ENCODE data around the gene USP50. TPM values are rescaled to one million over a fixed set of nuclear protein-coding genes. Genes with fewer than 3 reads are reported as not detected.

USP50 gene
- total RNA-seq, result 0.54 and 2.0 TPM in 2 replicates

DNA sequence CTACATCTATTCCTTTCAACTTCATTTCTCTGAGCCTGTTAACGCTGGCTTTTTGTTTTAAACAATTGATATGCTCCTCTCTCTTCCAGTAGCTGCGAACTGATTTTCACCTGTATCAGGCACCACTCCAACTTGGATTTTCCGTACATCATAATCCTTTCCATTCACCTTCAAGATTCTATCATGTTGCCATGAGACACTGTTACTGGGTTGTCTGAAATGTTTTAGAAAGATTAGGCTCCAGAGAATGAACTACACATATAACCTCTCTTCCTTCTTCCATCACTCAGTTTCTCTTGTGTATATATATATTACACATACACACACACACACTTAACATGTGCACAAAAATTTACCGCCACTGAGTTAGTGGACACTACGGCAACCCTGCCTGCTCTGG is at the start of gene USP50:
Gene USP50, minus strand, starts transcription at position 101 of the 400 bp plus-strand sequence. CDS start 141 bp downstream, outside the sequence.

Small RNA genes lying within 50 kb of the gene (small RNA-seq; reads per million reads assigned to genes)
- gene RNA5SP395, result not detected

Other genes starting within 250 kb of the USP50 start
- 47.5 and 48.9 TPM in 2 replicates for gene GABPB1, start 191.5 kb downstream of the USP50 start, total RNA-seq
- 67.3 and 75.9 TPM in 2 replicates for gene USP8, start 122.3 kb downstream of the USP50 start, total RNA-seq
- 131 and 139 TPM in 2 replicates for gene TRPM7, start 140.1 kb upstream of the USP50 start, total RNA-seq
- gene SPPL2A, start 219.0 kb upstream of the USP50 start, total RNA-seq, result 142 and 173 TPM in 2 replicates

Data from articular chondrocyte of knee joint (primary cell).